GM12892 (cell line): Measurements from ENCODE around the gene TRIM14.
"Not testable (repeated sequence)": the region's sequence is repeated elsewhere in the genome, so short reads cannot be mapped to it uniquely, and the experiment has no call there.

Source experiments
- DNase-seq: peaks from one replicate; pipeline ENCODE4 v3.0.0; 2011; ENCODE audit not compliant: insufficient read length
- FAIRE-seq: peaks from 2 replicates; lab custom pipeline; 2011; peaks lifted over from hg19 to GRCh38; lab: Jason Lieb, UNC
- POLR2A ChIP-seq: IDR thresholded peaks from 2 replicates; pipeline ENCODE4 v1.6.1; 2011; ENCODE audit warnings: low read depth, low read length, control low read depth
- POLR2AphosphoS5 ChIP-seq: IDR thresholded peaks from 2 replicates; pipeline ENCODE4 v1.6.1; 2011; ENCODE audit warnings: low read depth, low read length, control low read depth
- TAF1 ChIP-seq: IDR thresholded peaks from 2 replicates; pipeline ENCODE4 v1.6.1; 2011; ENCODE audit warnings: low read depth, mild to moderate bottlenecking, control low read depth, low read length, borderline replicate concordance

The TRIM14 gene

DNA sequence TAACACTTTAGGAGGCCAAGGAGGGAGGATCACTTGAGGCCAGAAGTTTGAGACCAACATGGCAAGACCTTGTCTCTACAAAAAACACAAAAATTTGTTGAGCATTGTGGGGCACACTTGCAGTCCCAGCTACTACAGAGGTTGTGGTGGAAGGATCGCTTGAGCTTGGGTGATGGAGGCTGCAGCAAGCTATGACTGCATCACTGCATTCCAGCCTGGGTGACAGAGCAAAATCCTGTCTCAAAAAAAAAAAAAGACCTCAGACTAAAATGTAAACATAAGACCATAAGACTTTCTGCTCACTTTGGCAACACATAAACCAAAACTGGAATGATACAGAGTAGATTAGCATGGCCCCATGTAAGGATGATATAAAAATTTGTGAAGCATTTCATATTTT lies 87.1 kb downstream of the TRIM14 start:
- FAIRE-seq (no peak), DNase-seq (no peak)
- TF ChIP-seq TAF1: no peak
- TF ChIP-seq POLR2AphosphoS5: no peak
- TF ChIP-seq POLR2A: no peak

DNA sequence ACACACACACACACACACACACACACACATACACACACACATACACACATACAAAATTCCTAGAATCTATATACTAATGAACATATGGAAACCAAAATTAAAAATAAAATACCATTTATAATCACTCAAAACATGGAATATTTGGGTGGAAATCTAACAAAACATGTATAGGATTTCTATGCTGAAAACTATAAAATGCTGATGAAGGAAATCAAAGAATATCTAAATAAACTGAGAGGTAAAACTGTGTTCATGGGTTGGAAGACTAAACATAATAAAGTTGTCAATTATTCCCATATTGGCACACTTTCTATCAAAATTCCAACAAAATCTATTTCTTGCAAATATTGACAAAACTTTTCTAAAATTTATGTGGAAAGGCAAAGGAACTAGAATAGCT lies 87.9 kb downstream of the TRIM14 start:
- no peak for DNase-seq
- TF ChIP-seq POLR2AphosphoS5: no peak
- no peak for TF ChIP-seq TAF1
- no peak for TF ChIP-seq POLR2A
- FAIRE-seq: no peak

GRCh38 chr9:98024702-98025101 lies 94.3 kb downstream of the TRIM14 start:
- TF ChIP-seq TAF1 (no peak), POLR2AphosphoS5 (no peak), POLR2A (no peak)
- no peak for DNase-seq
- no peak for FAIRE-seq

GRCh38 chr9:98022447-98022846 lies 96.6 kb downstream of the TRIM14 start:
- FAIRE-seq: no peak
- DNase-seq: no peak
- TF ChIP-seq POLR2AphosphoS5 (no peak), POLR2A (no peak), TAF1 (no peak)

- no peak for TF ChIP-seq TAF1
- no peak for TF ChIP-seq POLR2AphosphoS5
- TF ChIP-seq POLR2A: no peak
- FAIRE-seq: no peak
Measured at GRCh38 chr9:98021306-98022040, 97.5 kb downstream of the TRIM14 start.

DNA sequence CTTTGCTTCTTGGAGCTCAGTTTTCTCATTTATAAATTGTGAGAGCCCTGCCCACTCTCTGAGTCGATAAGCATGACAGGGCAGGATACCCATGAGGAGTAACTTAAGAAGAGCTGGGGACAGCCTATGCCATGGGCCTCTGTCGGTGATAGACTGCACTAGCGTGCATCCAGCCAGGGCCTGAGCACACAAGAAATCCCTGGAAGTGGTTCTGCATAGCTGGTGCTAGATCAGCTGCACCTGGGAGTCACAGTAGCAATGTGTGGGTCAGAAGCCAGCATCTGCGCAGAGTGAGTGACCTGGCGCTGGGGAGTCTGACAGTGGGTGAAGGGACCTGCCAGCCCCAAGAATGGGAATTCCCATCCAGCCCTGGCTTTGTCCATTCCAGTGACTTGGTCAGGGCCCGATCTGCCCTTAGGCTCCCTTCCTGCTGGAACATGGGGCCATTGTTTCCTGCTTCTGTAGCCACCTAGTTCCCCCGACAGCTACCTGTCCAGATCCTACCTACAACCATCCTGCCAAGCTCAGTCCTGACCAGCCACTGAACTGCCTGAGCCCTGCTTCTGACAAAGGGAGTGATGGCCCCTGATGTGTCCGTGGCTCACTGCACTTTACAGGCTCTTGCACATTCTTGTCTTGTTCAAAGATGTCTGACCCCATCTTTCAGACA lies 98.4 kb downstream of the TRIM14 start:
- no peak for DNase-seq
- no peak for FAIRE-seq
- TF ChIP-seq TAF1: no peak
- TF ChIP-seq POLR2AphosphoS5: no peak
- TF ChIP-seq POLR2A: no peak

More at GRCh38 chr9:98021306-98022040, 97.5 kb downstream of the TRIM14 start:
- no peak for DNase-seq

- not testable (repeated sequence) for DNase-seq, FAIRE-seq
Measured at GRCh38 chr9:98019869-98020268, 99.2 kb downstream of the TRIM14 start.
